D341Med (cell line): ENCODE measurements around the gene KRTAP5-10.
"Not testable (repeated sequence)": the region's sequence is repeated elsewhere in the genome, so short reads cannot be mapped to it uniquely, and the experiment has no call there.

ENCODE experiments used
- DNase-seq: peaks from one replicate; pipeline ENCODE4 v3.0.0; 2012; ENCODE audit warnings: low spot score

The KRTAP5-10 gene

GRCh38 chr11:71611218-71611910 lies 46.0 kb downstream of the KRTAP5-10 start:
- not testable (repeated sequence) for DNase-seq

- DNase-seq, result not testable (repeated sequence)
Measured at GRCh38 chr11:71613931-71614330, 48.6 kb downstream of the KRTAP5-10 start.

GRCh38 chr11:71614366-71614917 lies 49.1 kb downstream of the KRTAP5-10 start:
- not testable (repeated sequence) for DNase-seq

GRCh38 chr11:71615003-71615402 lies 49.6 kb downstream of the KRTAP5-10 start:
- not testable (repeated sequence) for DNase-seq
